Measurements from ENCODE around the gene TNFRSF1B.

GRCh38 chr1:12176298-12177118 lies 9.7 kb downstream of the TNFRSF1B start:
- TF ChIP-seq CTCF (IDR thresholded peaks at IDR 0.05) = no peak
- TF ChIP-seq POLR2A (IDR thresholded peaks at IDR 0.05) = no peak
